Measurements from ENCODE around the gene CWC25. TPM values are rescaled to one million over a fixed set of nuclear protein-coding genes. Genes with fewer than 3 reads are reported as not detected.

The CWC25 gene
- total RNA-seq, 1 donor from 2014 or later: 11.8 TPM

GRCh38 chr17:38768417-38768816 lies 56.7 kb downstream of the CWC25 start:
- H3K4me1 Mint-ChIP-seq (ENCODE audit: low read depth): no peaks in the 10 kb centered on the region
- no peak for TF ChIP-seq CTCF (IDR thresholded peaks at IDR 0.05)
- no peak overlapping the region for H3K27ac Mint-ChIP-seq (ENCODE audit: unreplicated experiment)
- no peaks in the 10 kb centered on the region for H3K9me3 Mint-ChIP-seq (ENCODE audit: low read depth)
- H3K4me3 Mint-ChIP-seq (ENCODE audit: unreplicated experiment): no peak overlapping the region
- no peaks in the 10 kb centered on the region for H3K27me3 Mint-ChIP-seq (ENCODE audit: low read depth)
- no peak for DNase-seq (ENCODE audit: low spot score)
- H3K36me3 Mint-ChIP-seq (ENCODE audit: low read depth): peaks cover 41% of the 10 kb centered on the region

- Mint-ChIP-seq H3K4me1 (ENCODE audit: low read depth) (no peaks in the 10 kb centered on the region), H3K36me3 (ENCODE audit: low read depth) (peaks cover 39% of the 10 kb centered on the region)
Observed at GRCh38 chr17:38766341-38766740, 58.8 kb downstream of the CWC25 start.

GRCh38 chr17:38762231-38762630 lies 62.9 kb downstream of the CWC25 start:
- no peak for DNase-seq (ENCODE audit: low spot score)
- peak overlapping the region; percentile 27 for H3K27ac Mint-ChIP-seq (ENCODE audit: unreplicated experiment)
- H3K27me3 Mint-ChIP-seq (ENCODE audit: low read depth): no peaks in the 10 kb centered on the region
- no peaks in the 10 kb centered on the region for H3K4me1 Mint-ChIP-seq (ENCODE audit: low read depth)
- H3K36me3 Mint-ChIP-seq (ENCODE audit: low read depth): peaks cover 31% of the 10 kb centered on the region
- H3K9me3 Mint-ChIP-seq (ENCODE audit: low read depth): no peaks in the 10 kb centered on the region
- TF ChIP-seq CTCF (IDR thresholded peaks at IDR 0.05): no peak
- no peak overlapping the region for H3K4me3 Mint-ChIP-seq (ENCODE audit: unreplicated experiment)

More at GRCh38 chr17:38766341-38766740, 58.8 kb downstream of the CWC25 start:
- H3K27ac Mint-ChIP-seq (ENCODE audit: unreplicated experiment): no peak overlapping the region
- no peaks in the 10 kb centered on the region for H3K27me3 Mint-ChIP-seq (ENCODE audit: low read depth)
- no peak overlapping the region for H3K4me3 Mint-ChIP-seq (ENCODE audit: unreplicated experiment)
- H3K9me3 Mint-ChIP-seq (ENCODE audit: low read depth): no peaks in the 10 kb centered on the region
- no peak for DNase-seq (ENCODE audit: low spot score)
- TF ChIP-seq CTCF (IDR thresholded peaks at IDR 0.05): no peak

GRCh38 chr17:38761612-38762011 lies 63.5 kb downstream of the CWC25 start:
- Mint-ChIP-seq H3K27ac (ENCODE audit: unreplicated experiment) (no peak overlapping the region), H3K4me1 (ENCODE audit: low read depth) (no peaks in the 10 kb centered on the region), H3K27me3 (ENCODE audit: low read depth) (no peaks in the 10 kb centered on the region), H3K4me3 (ENCODE audit: unreplicated experiment) (no peak overlapping the region), H3K36me3 (ENCODE audit: low read depth) (peaks cover 30% of the 10 kb centered on the region), H3K9me3 (ENCODE audit: low read depth) (no peaks in the 10 kb centered on the region)
- DNase-seq (ENCODE audit: low spot score): no peak
- peak; percentile 70 for TF ChIP-seq CTCF (IDR thresholded peaks at IDR 0.05)

GRCh38 chr17:38753071-38753506 lies 72.0 kb downstream of the CWC25 start:
- DNase-seq (ENCODE audit: low spot score): no peak
- Mint-ChIP-seq H3K36me3 (ENCODE audit: low read depth) (peaks cover 3% of the 10 kb centered on the region), H3K27me3 (ENCODE audit: low read depth) (no peaks in the 10 kb centered on the region)

More at GRCh38 chr17:38753071-38753506, 72.0 kb downstream of the CWC25 start:
- no peak for TF ChIP-seq CTCF (IDR thresholded peaks at IDR 0.05)
- Mint-ChIP-seq H3K4me3 (ENCODE audit: unreplicated experiment) (peak overlapping the region; percentile 93), H3K27ac (ENCODE audit: unreplicated experiment) (peak overlapping the region; percentile 95), H3K4me1 (ENCODE audit: low read depth) (peaks cover 39% of the 10 kb centered on the region), H3K9me3 (ENCODE audit: low read depth) (no peaks in the 10 kb centered on the region)

Data from chondrocyte (in vitro differentiated cells).